ENCODE data around the gene CLDN14.

DNA sequence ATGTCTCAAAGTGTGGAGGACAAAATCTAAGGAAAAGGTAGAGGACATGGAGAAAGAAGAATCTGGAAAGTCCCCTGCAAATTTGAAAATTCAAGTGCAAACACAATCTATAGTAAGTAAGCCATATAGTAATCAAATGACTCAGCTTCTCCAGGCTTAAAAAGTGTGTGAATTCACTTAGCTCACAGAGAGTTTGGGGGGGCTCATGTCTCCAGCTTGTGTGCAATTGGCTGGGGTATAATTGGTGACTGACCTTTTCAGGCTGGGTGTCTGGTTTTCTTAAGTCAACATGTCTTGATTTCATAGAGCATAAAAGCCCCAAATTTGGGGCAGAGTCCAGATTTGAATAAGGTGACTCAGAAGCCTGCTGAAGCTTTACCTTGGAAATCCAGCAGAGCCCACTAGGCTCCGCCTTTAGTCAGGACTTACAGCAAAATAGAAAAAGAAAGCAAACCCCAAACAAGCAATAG lies 8.6 kb downstream of the CLDN14 start:
- TF ChIP-seq EZH2phosphoT487 (IDR thresholded peaks at IDR 0.05; ENCODE audit: low read depth, severe bottlenecking, unreplicated experiment) (no peak), CTCF (IDR thresholded peaks at IDR 0.05; ENCODE audit: poor library complexity) (no peak)
